HepG2 (cell line): ENCODE measurements around the gene SART1. TPM values are rescaled to one million over a fixed set of nuclear protein-coding genes. Genes with fewer than 3 reads are reported as not detected.
A peak's percentile ranks its signal among the peaks of the same experiment; 100 is the strongest.

Experiments used
- AHDC1 ChIP-seq: sonication (generic); formaldehyde crosslinking; IDR thresholded peaks from 2 replicates; pipeline ENCODE4 v1.5.1; 2020; ENCODE audit warnings: mild to moderate bottlenecking, missing genetic modification reagents, borderline replicate concordance
- EED ChIP-seq: sonication (generic); formaldehyde crosslinking; IDR thresholded peaks from 2 replicates; pipeline ENCODE4 v1.5.0; 2020; ENCODE audit warnings: mild to moderate bottlenecking, missing genetic modification reagents
- FOSL1 ChIP-seq: sonication (generic); formaldehyde crosslinking; IDR thresholded peaks from 2 replicates; pipeline ENCODE4 v1.9.0; 2021; ENCODE audit warnings: missing genetic modification reagents, borderline replicate concordance
- MED8 ChIP-seq: sonication (generic); formaldehyde crosslinking; IDR thresholded peaks from 2 replicates; pipeline ENCODE4 v1.8.1; 2023; ENCODE audit warnings: mild to moderate bottlenecking, missing genetic modification reagents; ENCODE audit not compliant: insufficient replicate concordance
- NCOA2 ChIP-seq: sonication (generic); formaldehyde crosslinking; IDR thresholded peaks from 2 replicates; pipeline ENCODE4 v1.8.0; 2022; ENCODE audit warnings: inconsistent platforms
- SRF ChIP-seq: IDR thresholded peaks from 2 replicates; pipeline ENCODE4 v1.6.1; 2011; ENCODE audit warnings: mild to moderate bottlenecking, low read depth, low read length, moderate library complexity
- TFDP2 ChIP-seq: sonication (generic); formaldehyde crosslinking; IDR thresholded peaks from 2 replicates; pipeline ENCODE4 v1.4.0; 2020; ENCODE audit warnings: missing genetic modification reagents
- ZNF121 ChIP-seq: sonication (generic); formaldehyde crosslinking; IDR thresholded peaks from 2 replicates; pipeline ENCODE4 v1.5.0; 2020; ENCODE audit warnings: mild to moderate bottlenecking, missing genetic modification reagents
- ZNF441 ChIP-seq: sonication (generic); formaldehyde crosslinking; IDR thresholded peaks from 2 replicates; pipeline ENCODE4 v1.7.0; 2021; ENCODE audit warnings: missing genetic modification reagents, borderline replicate concordance
- ZNF572 ChIP-seq: sonication (generic); formaldehyde crosslinking; IDR thresholded peaks from 2 replicates; pipeline ENCODE4 v1.5.1; 2020; ENCODE audit warnings: mild to moderate bottlenecking, missing genetic modification reagents
- ZNF646 ChIP-seq: sonication (generic); formaldehyde crosslinking; IDR thresholded peaks from 2 replicates; pipeline ENCODE4 v1.9.0; 2021; ENCODE audit warnings: mild to moderate bottlenecking, missing genetic modification reagents
- ZNF703 ChIP-seq: sonication (generic); formaldehyde crosslinking; IDR thresholded peaks from 2 replicates; pipeline ENCODE4 v1.5.1; 2020; ENCODE audit warnings: missing genetic modification reagents, mild to moderate bottlenecking, moderate library complexity, borderline replicate concordance
- ZNF724P ChIP-seq: sonication (generic); formaldehyde crosslinking; IDR thresholded peaks from 2 replicates; pipeline ENCODE4 v1.8.0; 2022; ENCODE audit warnings: missing genetic modification reagents, borderline replicate concordance
- ZNF761 ChIP-seq: sonication (generic); formaldehyde crosslinking; conservative IDR thresholded peaks from 2 replicates; pipeline ENCODE4 v1.4.0; 2020; ENCODE audit warnings: mild to moderate bottlenecking, missing genetic modification reagents
- ZSCAN31 ChIP-seq: sonication (generic); formaldehyde crosslinking; IDR thresholded peaks from 2 replicates; pipeline ENCODE4 v1.5.0; 2020; ENCODE audit warnings: low read depth, mild to moderate bottlenecking, missing genetic modification reagents
- polyA plus RNA-seq, 8 experiments: library from polyadenylated mRNA; depleted of rRNA in 3 of 8; stranded (reverse) in 7 of 8; unstranded in 1 of 8; fragments of >200 nt; fragmentation: Illumina TruSeq in 4 of 8; extraction: Trizol in 4 of 8; gene quantifications; 2 replicates each; pipeline versions ENCODE4 v1.2.1 to v1.2.3, GENCODE V29; 2011 to 2016; ENCODE audit warnings: low read depth in 4 of 8, missing spikeins in 1 of 8, mixed read lengths in 1 of 8; ENCODE audit not compliant: insufficient read depth in 1 of 8
- total RNA-seq, 5 experiments: library from RNA; depleted of rRNA; stranded (reverse); fragments of >200 nt; fragmentation: Illumina TruSeq; extraction: Trizol; gene quantifications; 2 replicates each; pipeline ENCODE4 v1.2.3, GENCODE V29; 2016; ENCODE audit warnings: low read depth in 1 of 5

SART1 gene
- total and polyA plus RNA-seq, 2 of the 13 experiments (the other 11 are each of a cell fraction or from before 2014, with no cell fraction given) = 11.3 to 22.5 TPM

- TF ChIP-seq AHDC1 (no peak), ZNF646 (no peak), ZNF703 (CRISPR knock-in tag) (no peak), ZNF121 (no peak), ZNF572 (CRISPR knock-in tag) (no peak), NCOA2 (CRISPR knock-in tag) (no peak; the same call in 1 of the 2 replicates), EED (CRISPR knock-in tag) (peak; percentile 94), ZSCAN31 (CRISPR knock-in tag) (peak; percentile 82; the same call in 1 of the 2 replicates), ZNF761 (peak; percentile 64; the same call in 1 of the 2 replicates), ZNF441 (peak; percentile 54), TFDP2 (peak; percentile 92), MED8 (CRISPR knock-in tag) (peak; percentile 65), ZNF724P (CRISPR knock-in tag) (no peak), SRF (no peak), FOSL1 (no peak)
These were observed at the start of gene SART1 (continued) for GRCh38 chr11:65961267-65962140.
